C1 segment of cervical spinal cord (tissue), 14 donors: ENCODE measurements around the gene TNFAIP3.
A peak's percentile ranks its signal among the peaks of the same experiment; 100 is the strongest.

ENCODE experiments used
- DNase-seq, 14 donors: peaks; one replicate each; lab custom pipeline; 2025; lab: John Stamatoyannopoulos, UW

TNFAIP3 gene

DNA sequence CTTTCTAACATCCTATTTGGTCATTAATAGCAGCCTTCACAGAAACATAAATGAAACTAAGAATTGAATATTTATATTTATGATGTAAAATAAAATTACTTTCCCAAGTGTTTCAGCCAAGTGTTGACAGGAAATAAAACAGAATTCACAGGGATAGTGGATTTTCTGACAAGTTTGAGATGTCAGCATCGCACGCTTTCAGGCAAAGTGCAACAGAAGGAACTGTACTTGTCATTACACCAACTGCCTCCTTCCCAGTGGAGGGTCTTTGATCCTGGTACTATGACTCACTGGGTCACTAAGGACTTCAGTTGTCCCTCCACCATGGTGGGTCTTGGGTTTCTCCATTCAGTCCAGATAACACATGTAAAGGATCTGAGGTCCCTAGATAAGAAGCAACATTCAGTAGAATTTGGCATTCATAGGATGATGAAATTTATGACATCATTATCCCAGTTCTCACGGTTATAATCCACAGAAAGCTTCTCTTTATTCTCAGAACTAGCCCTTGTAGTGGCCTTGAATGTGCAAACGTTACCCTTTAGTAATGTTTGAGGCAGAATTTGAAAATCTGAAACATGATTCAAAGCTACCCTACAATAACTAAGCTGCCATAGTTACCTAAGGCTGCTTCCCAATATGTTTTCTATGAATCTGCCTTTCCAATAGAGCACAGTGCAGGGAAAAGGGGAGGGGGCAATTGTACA lies 3.8 kb upstream of the TNFAIP3 start:
- DNase-seq = no peak

GRCh38 chr6:137864812-137865508 lies 2.1 kb upstream of the TNFAIP3 start:
- DNase-seq = no peak

GRCh38 chr6:137866200-137866913 lies 702 bp upstream of the TNFAIP3 start:
- peak in 4 of 14 donors; percentile 50 to 75 (median 68) for DNase-seq

- peak in 1 of 14 donors; percentile 45 for DNase-seq
Measured at GRCh38 chr6:137867685-137868509, 838 bp downstream of the TNFAIP3 start.

- DNase-seq = no peak
Measured at GRCh38 chr6:137868721-137869548, 1.9 kb downstream of the TNFAIP3 start.

DNA sequence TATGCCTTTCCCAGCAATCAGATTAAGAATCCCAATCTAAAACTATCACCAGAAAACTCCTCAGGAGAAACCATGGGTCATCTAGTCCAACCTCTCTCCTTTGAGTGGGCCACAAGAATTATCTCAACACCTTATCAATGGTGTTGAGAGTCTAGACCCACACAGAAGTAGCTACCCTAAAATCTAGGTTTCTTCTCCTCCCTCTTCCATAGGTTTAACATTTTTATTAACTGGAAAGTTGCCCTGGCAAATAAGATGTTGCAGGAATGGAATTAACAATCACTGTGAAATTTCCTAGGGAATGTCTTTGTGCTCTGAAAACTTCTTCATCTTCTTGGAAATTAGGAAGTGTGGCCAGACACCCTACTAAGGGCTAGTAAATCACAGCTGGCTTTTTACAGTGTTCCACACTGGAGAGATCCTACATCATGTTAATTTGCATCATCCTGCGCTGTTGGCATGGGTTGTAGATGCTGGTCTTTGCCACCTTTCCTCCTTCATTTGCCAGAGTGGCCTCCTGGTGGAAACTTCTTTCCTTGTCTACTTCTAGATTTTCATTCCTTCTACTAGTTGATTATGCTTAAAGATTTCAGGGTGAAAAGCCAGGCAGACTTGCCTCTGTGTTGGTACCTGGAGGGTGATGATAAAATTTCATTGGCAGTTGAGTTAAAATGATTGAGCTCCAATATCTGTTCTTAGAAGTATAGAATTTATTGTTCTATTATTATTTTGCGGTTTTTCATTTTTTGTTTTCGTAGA lies 2.7 kb downstream of the TNFAIP3 start:
- no peak for DNase-seq

DNA sequence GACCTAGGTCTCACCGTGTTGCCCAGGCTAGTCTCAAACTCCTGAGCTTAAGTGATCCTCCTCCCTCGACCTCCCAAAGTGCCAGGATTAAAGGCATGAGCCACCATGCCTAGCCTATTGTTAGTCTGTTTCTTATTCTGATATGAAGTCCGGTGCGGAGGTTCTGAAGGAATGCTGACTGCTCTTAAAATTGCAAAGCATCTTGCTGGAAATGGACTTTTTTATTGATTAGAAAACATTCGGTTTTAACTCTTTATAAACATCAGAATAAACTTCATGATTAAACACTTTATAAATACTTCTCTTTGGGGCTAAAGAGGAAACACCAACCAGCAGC lies 3.2 kb downstream of the TNFAIP3 start:
- no peak for DNase-seq

- no peak for DNase-seq
Measured at GRCh38 chr6:137870744-137871247, 3.7 kb downstream of the TNFAIP3 start.

- DNase-seq = no peak
Measured at GRCh38 chr6:137871291-137871690, 4.2 kb downstream of the TNFAIP3 start.

DNA sequence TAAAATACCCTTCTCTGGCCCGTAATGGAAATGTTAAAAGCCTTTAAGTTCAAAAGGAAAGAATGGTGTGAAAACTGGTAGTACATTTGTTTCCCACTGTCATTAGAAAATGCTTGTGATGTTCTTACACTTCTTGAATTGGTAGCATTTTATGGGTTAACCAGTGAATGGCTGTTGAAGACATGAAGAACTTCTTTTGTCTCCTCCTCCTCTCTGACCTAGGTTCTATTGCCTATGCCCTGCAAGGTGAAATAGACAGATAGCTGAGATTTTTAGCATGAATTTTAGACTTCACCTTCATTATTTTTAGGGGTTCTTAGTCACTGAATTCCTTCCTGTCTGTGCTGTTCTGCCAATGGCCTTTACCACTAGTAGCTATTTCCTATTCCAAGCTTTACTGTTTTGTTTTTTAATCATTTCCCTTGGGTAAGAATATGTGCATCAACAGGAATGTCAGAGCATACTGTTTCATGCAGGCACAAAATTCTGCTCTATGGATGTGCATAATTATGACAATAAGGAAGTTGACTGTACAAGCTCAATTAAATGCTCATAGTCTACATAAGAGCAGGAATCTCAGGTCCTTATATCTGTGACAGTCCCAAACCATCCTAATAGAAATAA lies 4.9 kb downstream of the TNFAIP3 start:
- DNase-seq = no peak

DNA sequence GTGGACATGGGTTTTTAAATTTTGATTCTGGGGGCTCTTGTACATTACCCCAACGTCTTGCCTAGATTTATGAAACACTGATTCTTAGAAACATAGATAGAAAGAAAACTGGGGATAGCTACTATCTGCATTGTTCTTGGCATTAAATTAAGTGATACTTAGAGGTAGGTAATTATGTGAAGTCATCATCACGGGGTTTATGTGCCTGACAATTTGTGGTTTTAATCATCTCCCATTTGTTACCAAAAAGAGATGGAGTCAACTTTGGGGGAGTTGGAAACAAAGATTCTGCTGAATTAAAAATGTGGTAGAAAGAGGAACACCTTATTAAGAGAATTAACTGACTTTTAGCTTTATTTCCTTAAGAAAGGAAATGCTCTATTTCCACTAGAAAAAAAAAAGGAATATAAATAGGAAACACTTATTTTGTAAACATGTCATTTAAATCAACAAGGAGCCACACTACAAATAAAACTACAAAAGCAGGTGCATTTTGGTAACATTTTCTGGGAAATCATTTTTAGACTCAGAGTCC lies 5.6 kb downstream of the TNFAIP3 start:
- DNase-seq = no peak

- no peak for DNase-seq
Measured at GRCh38 chr6:137873273-137873762, 6.3 kb downstream of the TNFAIP3 start.

DNA sequence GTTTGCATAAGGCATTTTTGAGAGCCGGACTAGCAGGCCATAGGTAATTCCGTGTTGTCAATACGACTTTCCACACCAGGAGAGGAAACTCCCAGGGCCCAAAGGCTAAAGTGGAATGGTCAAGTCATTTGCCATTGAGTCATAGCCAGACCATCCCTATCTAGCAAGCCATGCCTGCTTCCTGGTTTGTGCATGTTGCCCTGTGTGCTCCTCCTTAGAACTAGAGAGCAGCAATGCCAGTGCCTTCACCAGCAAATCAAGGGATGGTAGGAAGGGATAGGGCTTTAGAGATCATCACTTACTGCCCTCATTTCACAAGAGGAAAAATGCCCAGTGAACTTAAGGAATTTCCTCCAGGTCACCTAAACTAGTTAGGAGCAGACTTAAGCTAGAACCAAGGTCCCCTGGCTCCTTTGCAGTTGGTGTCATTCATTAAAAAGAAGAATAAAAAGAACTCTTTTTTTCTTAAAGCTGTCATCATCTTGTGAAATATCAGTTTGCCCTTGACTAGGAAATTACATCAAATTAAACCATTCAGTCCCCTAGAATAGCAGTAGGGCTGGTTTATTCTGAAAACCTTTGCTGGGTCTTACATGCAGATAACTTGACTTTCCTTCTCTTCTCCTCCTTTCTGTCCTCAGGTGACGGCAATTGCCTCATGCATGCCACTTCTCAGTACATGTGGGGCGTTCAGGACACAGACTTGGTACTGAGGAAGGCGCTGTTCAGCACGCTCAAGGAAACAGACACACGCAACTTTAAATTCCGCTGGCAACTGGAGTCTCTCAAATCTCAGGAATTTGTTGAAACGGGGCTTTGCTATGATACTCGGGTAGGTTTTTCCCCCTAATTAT lies 7.4 kb downstream of the TNFAIP3 start:
- DNase-seq = no peak

GRCh38 chr6:137875058-137875520 lies 8.0 kb downstream of the TNFAIP3 start:
- no peak for DNase-seq

DNA sequence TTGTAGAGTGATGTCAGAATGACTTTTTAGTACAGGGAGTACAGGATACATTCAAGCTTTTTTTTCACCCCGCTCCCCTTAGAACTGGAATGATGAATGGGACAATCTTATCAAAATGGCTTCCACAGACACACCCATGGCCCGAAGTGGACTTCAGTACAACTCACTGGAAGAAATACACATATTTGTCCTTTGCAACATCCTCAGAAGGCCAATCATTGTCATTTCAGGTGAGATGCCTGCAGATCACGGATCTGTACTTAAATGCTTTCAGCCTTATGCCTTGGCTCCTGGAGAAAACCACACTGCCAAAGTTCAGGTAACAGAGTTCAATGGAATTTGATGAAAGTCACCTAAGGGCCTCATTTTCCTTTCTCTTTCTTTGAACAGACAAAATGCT lies 8.5 kb downstream of the TNFAIP3 start:
- no peak for DNase-seq

DNA sequence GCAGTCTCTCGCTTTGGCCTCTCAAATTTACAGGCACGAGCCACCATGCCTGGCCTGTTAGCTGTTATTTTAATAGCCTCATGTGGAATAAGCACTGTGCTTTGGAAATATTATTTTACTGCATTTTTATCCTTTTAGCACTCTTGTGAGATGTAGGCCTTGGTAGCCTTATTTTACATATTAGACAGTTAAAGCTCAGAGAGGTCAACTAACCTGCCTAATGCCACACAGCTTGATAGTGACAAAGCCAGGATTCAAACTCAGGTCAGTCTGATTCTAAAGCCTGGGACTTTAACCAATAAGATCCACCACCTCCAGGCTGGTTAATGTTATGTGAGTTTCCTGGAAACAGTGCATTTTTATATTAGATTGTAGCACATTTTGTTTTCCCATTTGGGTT lies 9.5 kb downstream of the TNFAIP3 start:
- DNase-seq = no peak

DNA sequence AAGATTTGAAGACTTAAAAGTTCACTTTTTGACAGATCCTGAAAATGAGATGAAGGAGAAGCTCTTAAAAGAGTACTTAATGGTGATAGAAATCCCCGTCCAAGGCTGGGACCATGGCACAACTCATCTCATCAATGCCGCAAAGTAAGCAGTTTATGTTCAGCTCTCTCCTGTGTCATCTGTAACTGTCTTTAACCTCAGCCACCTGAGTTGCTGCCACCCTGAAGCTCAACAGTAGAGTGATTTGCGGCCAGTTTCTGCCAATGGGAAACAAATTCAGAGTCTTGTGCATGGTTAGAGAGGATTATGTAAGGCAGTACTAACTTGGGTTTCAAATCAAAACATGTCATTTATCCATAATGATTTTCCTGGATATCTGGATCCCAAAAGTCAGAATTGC lies 10.1 kb downstream of the TNFAIP3 start:
- DNase-seq = no peak

DNA sequence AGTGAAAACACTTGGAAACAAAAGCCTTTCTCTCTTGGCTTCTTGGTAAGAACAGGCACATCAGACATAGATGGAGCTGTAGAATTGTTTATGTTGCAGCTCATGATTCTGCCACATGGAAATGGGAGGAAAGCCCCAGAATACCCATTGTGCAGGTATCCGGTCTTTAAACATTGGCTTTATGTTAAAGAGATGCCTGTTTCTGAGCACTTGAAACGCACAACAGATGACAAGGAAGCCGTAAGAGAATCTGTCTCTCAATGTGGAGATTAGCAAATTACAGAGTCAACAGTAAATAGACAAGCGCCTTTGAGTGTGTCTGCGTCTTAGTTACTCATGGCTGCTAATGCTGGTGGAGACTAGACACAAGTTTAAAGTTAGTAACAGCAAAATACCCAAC lies 10.5 kb downstream of the TNFAIP3 start:
- no peak for DNase-seq
